SU-DHL-6 (cell line): Measurements from ENCODE around the gene CDH24.

ENCODE experiments used
- EZH2phosphoT487 ChIP-seq: fragments of 200-600 bp; sonication (generic), shearing (Covaris generic); conservative IDR thresholded peaks from 2 replicates; pipeline ENCODE4 v1.6.1; 2018; ENCODE audit warnings: mild to moderate bottlenecking, antibody characterized with exemption, low read length, moderate library complexity, mixed read lengths
- TF ChIP-seq, protein P1 (sequence below): fragments of 200-600 bp; sonication (generic); IDR thresholded peaks from one replicate; pipeline ENCODE4 v1.5.1; 2017; ENCODE audit warnings: antibody characterized with exemption, mild to moderate bottlenecking, low read length, moderate library complexity; ENCODE audit not compliant: insufficient read depth, poor library complexity, severe bottlenecking

DNA sequence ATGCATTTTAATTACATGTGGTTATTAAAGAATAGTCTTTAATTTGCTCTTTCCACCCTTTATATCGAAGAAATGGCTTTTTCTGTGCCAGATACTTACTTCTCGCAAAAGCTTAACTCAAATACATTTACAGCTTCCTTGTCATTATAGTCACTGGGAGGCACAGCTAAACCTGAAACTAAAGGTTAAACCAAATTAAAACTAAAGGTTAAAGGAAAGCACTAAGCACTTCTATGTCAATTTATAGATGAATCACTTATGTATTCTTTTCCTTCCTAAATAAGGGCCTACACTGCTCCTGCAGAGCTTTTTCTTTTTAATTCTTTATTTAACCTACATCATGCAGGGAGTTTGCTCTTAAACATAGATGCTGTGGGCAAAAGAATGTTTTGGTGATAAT, 56.5 kb downstream of the CDH24 start:
- TF ChIP-seq, protein P1, sequence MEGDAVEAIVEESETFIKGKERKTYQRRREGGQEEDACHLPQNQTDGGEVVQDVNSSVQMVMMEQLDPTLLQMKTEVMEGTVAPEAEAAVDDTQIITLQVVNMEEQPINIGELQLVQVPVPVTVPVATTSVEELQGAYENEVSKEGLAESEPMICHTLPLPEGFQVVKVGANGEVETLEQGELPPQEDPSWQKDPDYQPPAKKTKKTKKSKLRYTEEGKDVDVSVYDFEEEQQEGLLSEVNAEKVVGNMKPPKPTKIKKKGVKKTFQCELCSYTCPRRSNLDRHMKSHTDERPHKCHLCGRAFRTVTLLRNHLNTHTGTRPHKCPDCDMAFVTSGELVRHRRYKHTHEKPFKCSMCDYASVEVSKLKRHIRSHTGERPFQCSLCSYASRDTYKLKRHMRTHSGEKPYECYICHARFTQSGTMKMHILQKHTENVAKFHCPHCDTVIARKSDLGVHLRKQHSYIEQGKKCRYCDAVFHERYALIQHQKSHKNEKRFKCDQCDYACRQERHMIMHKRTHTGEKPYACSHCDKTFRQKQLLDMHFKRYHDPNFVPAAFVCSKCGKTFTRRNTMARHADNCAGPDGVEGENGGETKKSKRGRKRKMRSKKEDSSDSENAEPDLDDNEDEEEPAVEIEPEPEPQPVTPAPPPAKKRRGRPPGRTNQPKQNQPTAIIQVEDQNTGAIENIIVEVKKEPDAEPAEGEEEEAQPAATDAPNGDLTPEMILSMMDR, result no peak
- TF ChIP-seq EZH2phosphoT487, result no peak
